Bronchial epithelial cell (primary cell): ENCODE measurements around the gene CFH. TPM values are rescaled to one million over a fixed set of nuclear protein-coding genes. Genes with fewer than 3 reads are reported as not detected.

Experiments used
- DNase-seq: peaks from one replicate; pipeline ENCODE4 v3.0.0-alpha.2; 2010; ENCODE audit warnings: low read depth
- FAIRE-seq: peaks from 2 replicates; lab custom pipeline; 2011; peaks lifted over from hg19 to GRCh38; lab: Jason Lieb, UNC
- H3K27me3 ChIP-seq: 2 replicates; pipeline ENCODE4 v1.5.1; 2011; ENCODE audit warnings: low read length; ENCODE audit not compliant: control insufficient read depth, insufficient read depth
- H3K36me3 ChIP-seq: 2 replicates; pipeline ENCODE4 v1.5.1; 2011; ENCODE audit warnings: low read length; ENCODE audit not compliant: control insufficient read depth, insufficient read depth
- H3K4me3 ChIP-seq: 2 replicates; pipeline ENCODE4 v1.5.1; 2011; ENCODE audit warnings: mild to moderate bottlenecking, low read depth, low read length, control low read depth
- total RNA-seq: library from RNA; depleted of rRNA; stranded (reverse); fragments of >200 nt; gene quantifications from 2 replicates; pipeline ENCODE4 v1.2.1, GENCODE V29; 2014
- TF ChIP-seq, protein P1 (sequence below): IDR thresholded peaks from 2 replicates; pipeline ENCODE4 v1.5.1; 2011; ENCODE audit warnings: mild to moderate bottlenecking, moderate library complexity, low read length, control low read depth, inconsistent platforms; ENCODE audit not compliant: insufficient read depth, severe bottlenecking

CFH gene
- total RNA-seq, 1 donor from 2014 or later, result 22.9 TPM

DNA sequence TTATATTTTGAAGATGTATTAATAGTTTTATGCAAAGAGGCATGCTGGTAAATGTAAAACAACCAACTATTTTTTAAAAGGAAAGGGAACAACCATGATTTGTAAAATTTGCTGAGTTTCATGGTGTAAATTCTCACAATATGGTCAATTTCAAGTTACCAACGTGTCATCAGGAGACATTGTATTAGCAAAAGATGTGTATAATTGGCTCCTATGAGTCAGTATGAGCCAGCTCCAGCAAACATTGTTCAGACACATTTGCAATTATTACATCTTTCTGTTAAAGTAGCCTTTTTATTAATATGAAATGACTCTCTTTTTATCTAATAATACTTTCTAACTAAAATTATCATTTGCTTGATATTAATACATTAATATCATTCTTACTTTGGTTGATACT, 15.3 kb downstream of the CFH start:
- TF ChIP-seq, protein P1, sequence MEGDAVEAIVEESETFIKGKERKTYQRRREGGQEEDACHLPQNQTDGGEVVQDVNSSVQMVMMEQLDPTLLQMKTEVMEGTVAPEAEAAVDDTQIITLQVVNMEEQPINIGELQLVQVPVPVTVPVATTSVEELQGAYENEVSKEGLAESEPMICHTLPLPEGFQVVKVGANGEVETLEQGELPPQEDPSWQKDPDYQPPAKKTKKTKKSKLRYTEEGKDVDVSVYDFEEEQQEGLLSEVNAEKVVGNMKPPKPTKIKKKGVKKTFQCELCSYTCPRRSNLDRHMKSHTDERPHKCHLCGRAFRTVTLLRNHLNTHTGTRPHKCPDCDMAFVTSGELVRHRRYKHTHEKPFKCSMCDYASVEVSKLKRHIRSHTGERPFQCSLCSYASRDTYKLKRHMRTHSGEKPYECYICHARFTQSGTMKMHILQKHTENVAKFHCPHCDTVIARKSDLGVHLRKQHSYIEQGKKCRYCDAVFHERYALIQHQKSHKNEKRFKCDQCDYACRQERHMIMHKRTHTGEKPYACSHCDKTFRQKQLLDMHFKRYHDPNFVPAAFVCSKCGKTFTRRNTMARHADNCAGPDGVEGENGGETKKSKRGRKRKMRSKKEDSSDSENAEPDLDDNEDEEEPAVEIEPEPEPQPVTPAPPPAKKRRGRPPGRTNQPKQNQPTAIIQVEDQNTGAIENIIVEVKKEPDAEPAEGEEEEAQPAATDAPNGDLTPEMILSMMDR, result no peak
- no peak overlapping the region for H3K4me3 ChIP-seq
- H3K27me3 ChIP-seq, result no peaks in the 10 kb centered on the region
- no peaks in the 10 kb centered on the region for H3K36me3 ChIP-seq
- FAIRE-seq, result no peak
- DNase-seq, result no peak

DNA sequence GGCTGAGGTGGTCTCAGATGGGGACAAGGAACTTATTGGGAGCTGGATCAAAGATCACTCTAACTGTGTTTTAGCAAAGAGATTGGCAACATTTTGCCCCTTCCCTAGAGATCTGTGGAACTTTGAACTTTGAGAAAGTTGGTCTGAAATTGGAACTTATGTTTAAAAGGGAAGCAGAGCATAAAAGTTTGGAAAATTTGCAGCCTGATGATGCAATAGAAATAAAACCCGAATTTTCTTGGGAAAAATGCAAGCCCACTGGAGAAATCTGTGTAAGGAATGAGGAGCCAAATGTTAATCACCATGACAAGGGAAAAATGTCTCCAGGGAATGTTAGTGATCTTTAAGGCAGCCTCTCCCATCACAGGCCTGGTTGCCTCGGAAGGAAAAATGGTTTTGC, 17.2 kb downstream of the CFH start:
- FAIRE-seq, result no peak
- TF ChIP-seq, protein P1, result no peak

DNA sequence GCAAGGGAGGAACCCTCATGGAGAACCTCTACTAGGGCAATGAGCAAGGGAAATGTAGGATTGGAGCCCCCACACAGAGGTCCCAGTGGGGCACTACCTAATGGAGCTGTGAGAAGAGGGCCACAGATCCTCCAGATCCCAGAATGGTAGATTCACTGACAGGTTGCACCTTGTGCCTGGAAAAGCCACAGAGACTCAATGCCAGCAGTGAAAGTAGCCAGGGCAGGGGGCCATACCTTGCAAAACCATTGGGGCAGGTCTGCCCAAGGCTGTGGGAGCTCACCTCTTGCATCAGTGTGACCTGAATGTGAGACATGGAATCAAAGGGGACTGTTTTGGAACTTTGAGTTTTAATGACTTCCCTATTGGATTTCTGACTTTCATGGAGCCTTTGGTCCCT, 17.9 kb downstream of the CFH start:
- Histone ChIP-seq H3K27me3 (no peaks in the 10 kb centered on the region), H3K4me3 (no peak overlapping the region), H3K36me3 (no peaks in the 10 kb centered on the region)
- FAIRE-seq, result no peak
- no peak for DNase-seq
- TF ChIP-seq, protein P1, result no peak

More for the DNA sequence above, 17.2 kb downstream of the CFH start:
- Histone ChIP-seq H3K36me3 (no peaks in the 10 kb centered on the region), H3K27me3 (no peaks in the 10 kb centered on the region), H3K4me3 (no peak overlapping the region)
- no peak for DNase-seq

DNA sequence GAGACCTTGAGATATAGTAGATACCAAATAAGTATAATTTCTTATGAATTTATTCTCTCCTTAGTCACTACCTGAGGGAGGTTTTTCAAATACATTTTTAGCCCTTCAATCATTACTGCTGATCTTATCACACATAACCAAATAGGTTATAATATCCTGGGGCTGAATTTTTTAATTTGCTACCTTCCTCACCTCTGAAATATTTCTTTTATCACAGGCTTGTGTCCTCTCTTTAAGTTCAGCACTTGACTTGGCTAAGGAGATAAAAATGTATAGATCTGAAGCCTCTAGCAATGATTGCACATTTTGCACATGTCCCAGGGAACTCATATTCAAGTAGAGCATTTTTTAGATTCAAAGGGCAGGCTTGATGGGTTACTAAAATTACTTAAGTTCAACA, 23.1 kb downstream of the CFH start:
- DNase-seq (no peak), FAIRE-seq (no peak)
- Histone ChIP-seq H3K36me3 (no peaks in the 10 kb centered on the region), H3K27me3 (no peaks in the 10 kb centered on the region), H3K4me3 (no peak overlapping the region)
- TF ChIP-seq, protein P1, result no peak

DNA sequence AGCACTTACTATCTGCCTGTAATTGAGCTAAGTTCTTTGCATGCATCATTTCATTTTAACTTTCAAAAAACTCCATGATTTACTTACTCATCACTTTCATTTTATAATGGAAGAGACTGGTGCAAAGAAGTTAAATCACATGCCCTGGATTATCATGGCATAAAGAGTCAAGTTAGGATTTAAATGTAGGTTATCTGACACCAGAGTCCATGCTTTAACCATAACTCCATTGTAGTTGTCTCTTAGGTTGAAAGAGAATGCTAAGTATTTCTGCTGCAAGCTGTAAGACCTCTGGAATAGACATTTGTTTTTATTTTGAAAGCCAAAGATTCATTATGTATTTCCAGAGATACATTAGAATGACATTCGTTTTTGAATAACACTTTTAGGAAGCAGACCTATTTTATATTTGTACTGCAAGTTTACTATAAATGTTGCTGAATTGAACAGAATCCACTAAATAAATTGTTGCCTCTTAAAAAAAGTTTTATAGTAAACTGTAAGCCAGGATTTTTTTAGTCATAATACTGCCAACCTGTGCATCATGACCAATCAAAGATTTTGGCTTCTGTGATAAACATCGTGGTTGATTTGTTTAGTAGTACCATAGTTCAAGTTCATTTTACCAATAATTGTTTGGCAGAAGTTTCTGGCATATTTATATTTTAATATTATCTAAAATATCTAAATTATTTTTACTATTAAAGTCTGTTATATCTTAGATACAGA, 26.1 kb downstream of the CFH start:
- H3K27me3 ChIP-seq, result no peaks in the 10 kb centered on the region
- no peak for DNase-seq
- no peaks in the 10 kb centered on the region for H3K36me3 ChIP-seq
- FAIRE-seq, result no peak
- H3K4me3 ChIP-seq, result no peak overlapping the region
- TF ChIP-seq, protein P1, result no peak

DNA sequence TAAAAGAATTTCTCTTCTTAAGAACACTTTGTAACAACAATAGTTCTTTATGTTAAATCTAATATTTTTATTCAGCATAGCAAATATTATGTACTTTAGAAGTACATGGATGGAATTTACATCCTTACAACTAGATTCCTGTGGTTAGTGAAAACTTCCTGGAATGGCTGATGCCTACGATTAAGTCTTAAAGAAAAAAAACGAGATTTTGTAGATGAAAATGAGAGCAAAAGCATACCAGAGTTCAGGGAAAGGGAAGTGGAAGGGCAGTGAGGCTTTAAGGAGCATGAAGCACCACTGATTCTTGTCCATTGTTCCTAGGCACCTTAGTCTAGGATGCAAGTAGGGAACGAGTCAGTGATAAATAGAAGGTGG, 26.7 kb downstream of the CFH start:
- TF ChIP-seq, protein P1, result no peak
- peak; percentile 27 for DNase-seq
- Histone ChIP-seq H3K4me3 (no peak overlapping the region), H3K36me3 (no peaks in the 10 kb centered on the region), H3K27me3 (no peaks in the 10 kb centered on the region)
- FAIRE-seq, result no peak
